HG02588 (cell line): ENCODE data around the gene ASF1B.
"Not testable (repeated sequence)": the region's sequence is repeated elsewhere in the genome, so short reads cannot be mapped to it uniquely, and the experiment has no call there.

ENCODE experiments used
- ATAC-seq: cut with Tn5 transposase; IDR thresholded peaks from one replicate; pipeline ENCODE4 v1.9.1; 2021; ENCODE audit warnings: mild to moderate bottlenecking, moderate library complexity; ENCODE audit not compliant: unreplicated experiment

Gene ASF1B

GRCh38 chr19:14160017-14160703 is 23.8 kb upstream of the ASF1B start:
- ATAC-seq: no peak

- ATAC-seq: no peak
Measured at GRCh38 chr19:14159059-14159458, 22.7 kb upstream of the ASF1B start.

- no peak for ATAC-seq
Measured at GRCh38 chr19:14158276-14159023, 22.1 kb upstream of the ASF1B start.

GRCh38 chr19:14156971-14157717 is 20.8 kb upstream of the ASF1B start:
- no peak for ATAC-seq

GRCh38 chr19:14156122-14156521 is 19.7 kb upstream of the ASF1B start:
- ATAC-seq: no peak

- ATAC-seq: no peak
Measured at GRCh38 chr19:14155371-14155770, 19.0 kb upstream of the ASF1B start.

GRCh38 chr19:14152713-14153112 is 16.3 kb upstream of the ASF1B start:
- no peak for ATAC-seq

GRCh38 chr19:14150770-14151661 is 14.6 kb upstream of the ASF1B start:
- ATAC-seq: no peak

GRCh38 chr19:14150041-14150769 is 13.8 kb upstream of the ASF1B start:
- no peak for ATAC-seq

- no peak for ATAC-seq
Measured at GRCh38 chr19:14149509-14149994, 13.2 kb upstream of the ASF1B start.

GRCh38 chr19:14148751-14149410 is 12.5 kb upstream of the ASF1B start:
- ATAC-seq: no peak

- ATAC-seq: no peak
Measured at GRCh38 chr19:14147797-14148605, 11.6 kb upstream of the ASF1B start.

- no peak for ATAC-seq
Measured at GRCh38 chr19:14146789-14147216, 10.4 kb upstream of the ASF1B start.

GRCh38 chr19:14146169-14146568 is 9.8 kb upstream of the ASF1B start:
- ATAC-seq: not testable (repeated sequence)

- no peak for ATAC-seq
Measured at GRCh38 chr19:14145381-14145780, 9.0 kb upstream of the ASF1B start.

- no peak for ATAC-seq
Measured at GRCh38 chr19:14142262-14143190, 6.1 kb upstream of the ASF1B start.

GRCh38 chr19:14141041-14141440 is 4.7 kb upstream of the ASF1B start:
- no peak for ATAC-seq
